ENCODE measurements around the gene FUBP3. TPM values are rescaled to one million over a fixed set of nuclear protein-coding genes. Genes with fewer than 3 reads are reported as not detected.
"Not testable (repeated sequence)": the region's sequence is repeated elsewhere in the genome, so short reads cannot be mapped to it uniquely, and the experiment has no call there.

FUBP3 gene
- polyA plus RNA-seq, 1 of the 3 experiments (the other 2 are of a cell fraction), result 55.1 TPM

DNA sequence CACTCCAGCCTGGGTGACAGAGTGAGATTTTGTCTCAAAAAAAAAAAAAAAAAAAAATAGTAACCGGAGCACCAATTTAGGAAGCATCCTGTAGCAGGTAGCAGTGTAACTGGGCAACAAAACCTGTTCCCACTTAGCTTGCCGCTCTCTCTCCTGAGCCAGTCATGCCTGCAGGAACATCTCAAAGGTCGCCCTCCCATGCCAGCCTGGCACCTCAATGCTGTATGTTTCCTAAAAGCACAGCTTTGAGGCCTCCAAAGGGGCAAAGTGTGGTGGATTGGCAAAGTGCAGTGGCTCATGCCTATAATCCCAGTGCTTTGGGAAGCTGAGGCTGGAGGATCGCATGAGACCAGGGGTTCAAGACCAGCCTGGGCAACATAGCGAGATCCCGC lies 22.3 kb upstream of the FUBP3 start:
- H3K79me2 ChIP-seq (ENCODE audit: insufficient read depth), result no peaks in the 10 kb centered on the region
- no peaks in the 10 kb centered on the region for H3K9me2 ChIP-seq
- H3K9ac ChIP-seq, result no peak overlapping the region
- H3F3A ChIP-seq (replicated peaks; ENCODE audit: insufficient read depth), result no peaks in the 10 kb centered on the region
- TF ChIP-seq RAD21 (IDR thresholded peaks at IDR 0.05; ENCODE audit: low read length) (no peak), NFIC (IDR thresholded peaks at IDR 0.05; ENCODE audit: borderline replicate concordance) (no peak), MEF2A (IDR thresholded peaks at IDR 0.05; ENCODE audit: borderline replicate concordance, low read depth) (no peak), TCF12 (IDR thresholded peaks at IDR 0.05) (no peak), ELF1 (IDR thresholded peaks at IDR 0.05) (no peak)
- TF ChIP-seq, protein P1, sequence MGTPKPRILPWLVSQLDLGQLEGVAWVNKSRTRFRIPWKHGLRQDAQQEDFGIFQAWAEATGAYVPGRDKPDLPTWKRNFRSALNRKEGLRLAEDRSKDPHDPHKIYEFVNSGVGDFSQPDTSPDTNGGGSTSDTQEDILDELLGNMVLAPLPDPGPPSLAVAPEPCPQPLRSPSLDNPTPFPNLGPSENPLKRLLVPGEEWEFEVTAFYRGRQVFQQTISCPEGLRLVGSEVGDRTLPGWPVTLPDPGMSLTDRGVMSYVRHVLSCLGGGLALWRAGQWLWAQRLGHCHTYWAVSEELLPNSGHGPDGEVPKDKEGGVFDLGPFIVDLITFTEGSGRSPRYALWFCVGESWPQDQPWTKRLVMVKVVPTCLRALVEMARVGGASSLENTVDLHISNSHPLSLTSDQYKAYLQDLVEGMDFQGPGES (IDR thresholded peaks at IDR 0.05; ENCODE audit: low read depth, low read length), result no peak
- ChIA-PET POLR2A (interaction anchor here (0.6 kb wide), 1 partner anchor 386 kb away, joined by 4 read pairs; no protein-coding TSS in a partner anchor), CTCF (interaction anchor here (1.5 kb wide), 1 partner anchor 11 kb away, joined by 4 read pairs; no protein-coding TSS in a partner anchor)
- H3K4me1 ChIP-seq (ENCODE audit: control insufficient read depth in 1 of 2, insufficient read depth in 2 of 2, low read depth in 1 of 2, low read length in 1 of 2), result no peaks in the 10 kb centered on the region
- no peak for DNase-seq
- WGBS (ENCODE audit: low lambda C conversion rate), result 80% methylated on average over 6 of the region's 6 CpGs
- H3K27ac ChIP-seq (ENCODE audit: low read depth in 2 of 2, low read length in 1 of 2), result no peak overlapping the region
- no peaks in the 10 kb centered on the region for H3K9me3 ChIP-seq
- no peaks in the 10 kb centered on the region for H3K36me3 ChIP-seq (replicated peaks in 1 of 2; ENCODE audit: control insufficient read depth in 1 of 2, insufficient read depth in 2 of 2, low read length in 1 of 2)
- H4K20me1 ChIP-seq (ENCODE audit: insufficient read depth), result no peaks in the 10 kb centered on the region
- no peak overlapping the region for H3K4me2 ChIP-seq
- no peaks in the 10 kb centered on the region; the same call in 1 of the 2 replicates for H3K27me3 ChIP-seq (ENCODE audit: insufficient read depth)
- no peak overlapping the region for H2AFZ ChIP-seq (ENCODE audit: low read depth)
- no peak overlapping the region for H3K4me3 ChIP-seq (ENCODE audit: low read depth in 2 of 2, low read length in 1 of 2)

GRCh38 chr9:130561056-130561455 lies 18.3 kb upstream of the FUBP3 start:
- POLR2A ChIA-PET, result no interaction called here
- Histone ChIP-seq H4K20me1 (ENCODE audit: insufficient read depth) (no peaks in the 10 kb centered on the region), H3K79me2 (ENCODE audit: insufficient read depth) (no peaks in the 10 kb centered on the region), H3K9ac (no peak overlapping the region), H3K27me3 (ENCODE audit: insufficient read depth) (no peaks in the 10 kb centered on the region), H3K9me2 (no peaks in the 10 kb centered on the region), H3K27ac (ENCODE audit: low read depth in 2 of 2, low read length in 1 of 2) (no peak overlapping the region), H3K4me2 (no peak overlapping the region), H3K36me3 (replicated peaks in 1 of 2; ENCODE audit: control insufficient read depth in 1 of 2, insufficient read depth in 2 of 2, low read length in 1 of 2) (no peaks in the 10 kb centered on the region), H3K4me3 (ENCODE audit: low read depth in 2 of 2, low read length in 1 of 2) (no peak overlapping the region), H3K4me1 (ENCODE audit: control insufficient read depth in 1 of 2, insufficient read depth in 2 of 2, low read depth in 1 of 2, low read length in 1 of 2) (no peaks in the 10 kb centered on the region), H3K9me3 (no peaks in the 10 kb centered on the region), H3F3A (replicated peaks; ENCODE audit: insufficient read depth) (no peaks in the 10 kb centered on the region), H2AFZ (ENCODE audit: low read depth) (no peak overlapping the region)
- no peak for DNase-seq
- 78% methylated on average over 2 of the region's 2 CpGs for WGBS (ENCODE audit: low lambda C conversion rate)
- CTCF ChIA-PET, result no interaction called here
- TF ChIP-seq USF1 (IDR thresholded peaks at IDR 0.05; ENCODE audit: borderline replicate concordance, low read depth), result no peak
- TF ChIP-seq CTCF (IDR thresholded peaks at IDR 0.05), result no peak
- TF ChIP-seq USF2 (IDR thresholded peaks at IDR 0.05; ENCODE audit: borderline replicate concordance, low read depth, low read length), result no peak
- no peak for TF ChIP-seq POLR2AphosphoS5 (IDR thresholded peaks at IDR 0.05; ENCODE audit: low read depth, low read length)

GRCh38 chr9:130562525-130562924 lies 16.9 kb upstream of the FUBP3 start:
- H3K79me2 ChIP-seq (ENCODE audit: insufficient read depth); H3K4me3 ChIP-seq (ENCODE audit: low read depth in 2 of 2, low read length in 1 of 2); H3K9me3 ChIP-seq; H3K4me2 ChIP-seq; H3F3A ChIP-seq (replicated peaks; ENCODE audit: insufficient read depth); POLR2A ChIA-PET; H3K27ac ChIP-seq (ENCODE audit: low read depth in 2 of 2, low read length in 1 of 2); H3K9ac ChIP-seq; H3K27me3 ChIP-seq (ENCODE audit: insufficient read depth); H4K20me1 ChIP-seq (ENCODE audit: insufficient read depth); H3K4me1 ChIP-seq (ENCODE audit: control insufficient read depth in 1 of 2, insufficient read depth in 2 of 2, low read depth in 1 of 2, low read length in 1 of 2); H3K36me3 ChIP-seq (replicated peaks in 1 of 2; ENCODE audit: control insufficient read depth in 1 of 2, insufficient read depth in 2 of 2, low read length in 1 of 2); H3K9me2 ChIP-seq; CTCF ChIA-PET; H2AFZ ChIP-seq (ENCODE audit: low read depth); DNase-seq: not testable (repeated sequence)
- 77% methylated on average over 3 of the region's 4 CpGs for WGBS (ENCODE audit: low lambda C conversion rate)
